OCI-LY3 (cell line): ENCODE data around the gene PSAPL1.

ENCODE experiments used
- EZH2phosphoT487 ChIP-seq: fragments of 200-600 bp; shearing (Covaris generic); IDR thresholded peaks from 2 replicates; pipeline ENCODE4 v1.6.1; 2018; ENCODE audit warnings: antibody characterized with exemption, mixed run types, low read depth
- TF ChIP-seq, protein P1 (sequence below): fragments of 200-600, 300-600 bp; sonication (generic); IDR thresholded peaks from 2 replicates; pipeline ENCODE4 v1.5.1; 2014; ENCODE audit warnings: antibody characterized with exemption, low read length, low read depth

DNA sequence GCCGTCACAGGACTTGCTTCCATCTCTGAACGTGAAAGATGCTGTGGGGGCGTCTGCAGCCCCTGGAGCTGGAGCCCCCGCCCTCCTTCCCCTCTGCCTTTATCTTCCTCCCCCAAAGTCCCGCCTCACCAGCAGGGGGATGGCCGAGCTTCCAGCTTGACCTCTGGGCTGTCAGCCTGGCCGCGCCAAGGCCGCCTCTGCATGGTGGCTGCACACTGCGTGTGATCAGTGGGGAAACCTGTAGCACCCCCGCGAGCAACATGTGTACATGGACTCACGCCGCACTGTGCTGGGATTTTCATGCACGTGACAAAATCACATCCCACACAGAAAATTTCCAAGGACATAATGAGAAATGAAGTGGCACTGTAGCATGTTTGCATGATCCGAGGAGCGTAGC, 26.5 kb upstream of the PSAPL1 start:
- TF ChIP-seq, protein P1, sequence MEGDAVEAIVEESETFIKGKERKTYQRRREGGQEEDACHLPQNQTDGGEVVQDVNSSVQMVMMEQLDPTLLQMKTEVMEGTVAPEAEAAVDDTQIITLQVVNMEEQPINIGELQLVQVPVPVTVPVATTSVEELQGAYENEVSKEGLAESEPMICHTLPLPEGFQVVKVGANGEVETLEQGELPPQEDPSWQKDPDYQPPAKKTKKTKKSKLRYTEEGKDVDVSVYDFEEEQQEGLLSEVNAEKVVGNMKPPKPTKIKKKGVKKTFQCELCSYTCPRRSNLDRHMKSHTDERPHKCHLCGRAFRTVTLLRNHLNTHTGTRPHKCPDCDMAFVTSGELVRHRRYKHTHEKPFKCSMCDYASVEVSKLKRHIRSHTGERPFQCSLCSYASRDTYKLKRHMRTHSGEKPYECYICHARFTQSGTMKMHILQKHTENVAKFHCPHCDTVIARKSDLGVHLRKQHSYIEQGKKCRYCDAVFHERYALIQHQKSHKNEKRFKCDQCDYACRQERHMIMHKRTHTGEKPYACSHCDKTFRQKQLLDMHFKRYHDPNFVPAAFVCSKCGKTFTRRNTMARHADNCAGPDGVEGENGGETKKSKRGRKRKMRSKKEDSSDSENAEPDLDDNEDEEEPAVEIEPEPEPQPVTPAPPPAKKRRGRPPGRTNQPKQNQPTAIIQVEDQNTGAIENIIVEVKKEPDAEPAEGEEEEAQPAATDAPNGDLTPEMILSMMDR: no peak
- no peak for TF ChIP-seq EZH2phosphoT487
